Heart left ventricle (tissue), 13 donors: Measurements from ENCODE around the gene CHL1.

Experiments
- CTCF ChIP-seq, 12 donors: fragments of 200-600 bp; sonication (generic) in 4 of 12; IDR thresholded peaks; one replicate each; pipeline versions ENCODE4 v1.5.0 to v1.8.0; 2018 to 2022; ENCODE audit warnings: antibody characterized with exemption in 12 of 12, mild to moderate bottlenecking in 5 of 12
- POLR2A ChIP-seq, 2 donors: fragments of 450-650 bp; IDR thresholded peaks; one replicate each; pipeline ENCODE4 v1.6.1; 2017; ENCODE audit warnings: antibody characterized with exemption in 2 of 2, mild to moderate bottlenecking in 2 of 2, moderate library complexity in 2 of 2
- donor health status: ischemic (EF 13 %, LVEDD 7.1; RV severe dilation, severe dysfunction).
- donor health status: DM: no; HTN: yes; CAD: no.
- donor health status: DM: no; HTN: no; CAD: no.
- donor health status: ischemic (EF 25% LVEDD 6.9; RV normal size, moderate dysfunction).
- donor health status: ischemic (EF 25% LVEDD 5.7; RV mildly dilated, moderate dysfunction).
- donor health status: ischemic (EF 35%, LVEDD 5.7; RV mildly dilated, moderate dysfunction).
- donor health status: nonischemic (EF 11% LVEDD 7.7; RV severe dilation, severe dysfunction).
- donor health status: DM: yes; HTN: yes; CAD: no.
- donor health status: PGD.
- donor health status: ischemic (EF 29% LVEDD 5.4; RV normal size, mild dysfunction).
- donor health status: nonischemic (EF 23%, LVEDD 6.1; RV moderate dilation, normal function).

- TF ChIP-seq POLR2A (IDR thresholded peaks at IDR 0.05): no peak
- TF ChIP-seq CTCF (IDR thresholded peaks at IDR 0.05): no peak
Observed at GRCh38 chr3:374459-374858, 177.9 kb downstream of the CHL1 start.
